ENCODE data around the gene EIF4A2.

GRCh38 chr3:186757214-186757613, 26.2 kb upstream of the EIF4A2 start:
- TF ChIP-seq POLR2A (IDR thresholded peaks at IDR 0.05) (no peak), CTCF (IDR thresholded peaks at IDR 0.05) (no peak), EP300 (IDR thresholded peaks at IDR 0.05; ENCODE audit: low read depth) (no peak)
